ENCODE measurements around the gene CAB39L.
"Not testable (repeated sequence)": the region's sequence is repeated elsewhere in the genome, so short reads cannot be mapped to it uniquely, and the experiment has no call there.

Gene CAB39L

DNA sequence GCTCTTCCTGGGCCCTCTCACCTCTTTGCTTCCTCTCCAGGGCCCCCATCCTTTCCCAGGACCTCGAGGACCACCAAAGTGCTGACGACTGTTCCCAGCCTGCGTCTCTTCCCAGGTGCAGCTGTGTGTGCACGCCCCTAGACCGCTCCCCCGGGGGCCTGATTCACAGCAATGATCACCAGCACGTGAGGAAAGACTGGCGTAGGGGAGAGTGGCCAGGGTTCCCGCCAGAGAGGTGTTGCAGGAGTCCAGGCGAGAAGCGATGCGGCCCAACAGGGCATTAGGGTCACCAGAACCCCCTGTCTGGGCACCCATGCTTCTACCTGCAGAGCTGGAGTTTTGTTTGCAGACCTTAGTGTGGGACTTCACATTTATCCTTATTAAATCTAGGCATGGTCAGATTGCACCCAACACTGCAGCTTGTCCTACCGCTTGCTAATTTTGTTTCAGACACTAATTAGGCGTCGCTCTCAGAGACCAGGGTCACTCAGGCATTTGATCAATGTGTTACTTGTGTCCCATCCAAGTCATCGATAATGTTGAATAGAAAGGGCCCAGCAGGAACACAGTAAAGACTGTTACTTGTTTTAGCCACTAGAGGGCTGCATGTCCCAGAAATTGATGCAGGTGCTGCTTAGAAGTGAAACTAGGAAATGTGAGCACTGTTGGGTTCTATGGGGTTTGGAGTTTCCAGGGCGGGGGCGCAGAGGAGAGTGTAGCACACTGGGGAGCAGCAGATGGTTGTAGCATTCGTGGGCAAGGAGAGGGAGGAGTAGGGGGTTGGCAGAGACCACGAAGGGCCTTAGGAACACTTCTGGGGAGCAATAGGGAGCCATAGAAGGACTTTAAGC lies 142.9 kb downstream of the CAB39L start:
- H3K4me1 Mint-ChIP-seq (ENCODE audit: low read depth) = peaks cover 11% of the 10 kb centered on the region
- H3K9me3 Mint-ChIP-seq = no peaks in the 10 kb centered on the region
- H3K4me3 Mint-ChIP-seq = peak overlapping the region; percentile 65
- H3K27ac Mint-ChIP-seq = peak overlapping the region; percentile 84
- DNase-seq (ENCODE audit: low spot score) = peak; percentile 71
- H3K36me3 Mint-ChIP-seq (ENCODE audit: low read depth) = no peaks in the 10 kb centered on the region
- H3K27me3 Mint-ChIP-seq (ENCODE audit: low read depth) = no peaks in the 10 kb centered on the region

GRCh38 chr13:49300276-49300675 lies 143.6 kb downstream of the CAB39L start:
- H3K4me3 Mint-ChIP-seq = no peak overlapping the region
- no peaks in the 10 kb centered on the region for H3K36me3 Mint-ChIP-seq (ENCODE audit: low read depth)
- H3K27me3 Mint-ChIP-seq (ENCODE audit: low read depth) = no peaks in the 10 kb centered on the region
- H3K27ac Mint-ChIP-seq = no peak overlapping the region
- DNase-seq (ENCODE audit: low spot score) = no peak
- H3K9me3 Mint-ChIP-seq = no peaks in the 10 kb centered on the region
- H3K4me1 Mint-ChIP-seq (ENCODE audit: low read depth) = peaks cover 11% of the 10 kb centered on the region

- no peak for DNase-seq (ENCODE audit: low spot score)
- Mint-ChIP-seq H3K36me3 (ENCODE audit: low read depth) (no peaks in the 10 kb centered on the region), H3K27ac (no peak overlapping the region), H3K27me3 (ENCODE audit: low read depth) (no peaks in the 10 kb centered on the region), H3K4me1 (ENCODE audit: low read depth) (peaks cover 11% of the 10 kb centered on the region), H3K9me3 (no peaks in the 10 kb centered on the region), H3K4me3 (no peak overlapping the region)
Measured at GRCh38 chr13:49298903-49299605, 144.8 kb downstream of the CAB39L start.

GRCh38 chr13:49298416-49298815 lies 145.4 kb downstream of the CAB39L start:
- no peak for DNase-seq (ENCODE audit: low spot score)
- H3K4me1 Mint-ChIP-seq (ENCODE audit: low read depth) = peaks cover 11% of the 10 kb centered on the region
- H3K9me3 Mint-ChIP-seq = no peaks in the 10 kb centered on the region
- no peak overlapping the region for H3K4me3 Mint-ChIP-seq
- no peak overlapping the region for H3K27ac Mint-ChIP-seq
- H3K27me3 Mint-ChIP-seq (ENCODE audit: low read depth) = no peaks in the 10 kb centered on the region
- H3K36me3 Mint-ChIP-seq (ENCODE audit: low read depth) = no peaks in the 10 kb centered on the region

GRCh38 chr13:49297338-49297737 lies 146.5 kb downstream of the CAB39L start:
- no peaks in the 10 kb centered on the region for H3K36me3 Mint-ChIP-seq (ENCODE audit: low read depth)
- no peak for DNase-seq (ENCODE audit: low spot score)
- H3K27me3 Mint-ChIP-seq (ENCODE audit: low read depth) = no peaks in the 10 kb centered on the region
- peaks cover 16% of the 10 kb centered on the region for H3K4me1 Mint-ChIP-seq (ENCODE audit: low read depth)
- no peak overlapping the region for H3K27ac Mint-ChIP-seq
- no peak overlapping the region for H3K4me3 Mint-ChIP-seq
- H3K9me3 Mint-ChIP-seq = no peaks in the 10 kb centered on the region

DNA sequence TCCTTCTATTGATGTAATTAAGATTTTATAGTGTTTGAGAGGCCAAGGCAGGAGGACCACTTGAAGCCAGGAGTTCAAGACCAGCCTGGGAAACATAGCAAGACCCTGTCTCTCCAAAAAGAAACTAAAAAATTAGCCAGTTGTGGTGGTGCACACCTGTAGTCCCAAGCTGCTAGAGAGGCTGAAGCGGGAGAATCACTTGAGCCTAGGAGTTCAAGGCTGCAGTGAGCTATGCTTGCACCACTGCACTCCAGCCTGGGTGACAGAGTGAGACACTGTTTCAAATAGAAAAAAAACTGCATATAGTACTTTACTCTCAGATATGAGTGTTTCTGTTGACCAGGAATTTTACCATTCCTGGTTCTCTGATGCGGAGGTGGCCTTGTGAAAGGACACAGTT lies 147.2 kb downstream of the CAB39L start:
- Mint-ChIP-seq H3K9me3 (no peaks in the 10 kb centered on the region), H3K4me3 (no peak overlapping the region), H3K36me3 (ENCODE audit: low read depth) (no peaks in the 10 kb centered on the region), H3K27ac (no peak overlapping the region), H3K27me3 (ENCODE audit: low read depth) (no peaks in the 10 kb centered on the region), H3K4me1 (ENCODE audit: low read depth) (peaks cover 10% of the 10 kb centered on the region)
- DNase-seq (ENCODE audit: low spot score) = no peak

- Mint-ChIP-seq H3K27me3 (ENCODE audit: low read depth) (no peaks in the 10 kb centered on the region), H3K27ac (no peak overlapping the region)
Measured at GRCh38 chr13:49295244-49295643, 148.6 kb downstream of the CAB39L start.

GRCh38 chr13:49294723-49295122 lies 149.1 kb downstream of the CAB39L start:
- H3K36me3 Mint-ChIP-seq (ENCODE audit: low read depth); H3K4me3 Mint-ChIP-seq; DNase-seq (ENCODE audit: low spot score); H3K27me3 Mint-ChIP-seq (ENCODE audit: low read depth); H3K4me1 Mint-ChIP-seq (ENCODE audit: low read depth); H3K27ac Mint-ChIP-seq; H3K9me3 Mint-ChIP-seq: not testable (repeated sequence)

More at GRCh38 chr13:49295244-49295643, 148.6 kb downstream of the CAB39L start:
- H3K36me3 Mint-ChIP-seq (ENCODE audit: low read depth) = no peaks in the 10 kb centered on the region
- DNase-seq (ENCODE audit: low spot score) = no peak
- H3K4me3 Mint-ChIP-seq = no peak overlapping the region
- no peaks in the 10 kb centered on the region for H3K9me3 Mint-ChIP-seq
- peaks cover 4% of the 10 kb centered on the region for H3K4me1 Mint-ChIP-seq (ENCODE audit: low read depth)

GRCh38 chr13:49292742-49293486 lies 150.9 kb downstream of the CAB39L start:
- DNase-seq (ENCODE audit: low spot score) = no peak
- no peak overlapping the region for H3K4me3 Mint-ChIP-seq
- no peaks in the 10 kb centered on the region for H3K9me3 Mint-ChIP-seq
- no peaks in the 10 kb centered on the region for H3K27me3 Mint-ChIP-seq (ENCODE audit: low read depth)
- no peak overlapping the region for H3K27ac Mint-ChIP-seq
- peaks cover 4% of the 10 kb centered on the region for H3K4me1 Mint-ChIP-seq (ENCODE audit: low read depth)
- no peaks in the 10 kb centered on the region for H3K36me3 Mint-ChIP-seq (ENCODE audit: low read depth)

DNA sequence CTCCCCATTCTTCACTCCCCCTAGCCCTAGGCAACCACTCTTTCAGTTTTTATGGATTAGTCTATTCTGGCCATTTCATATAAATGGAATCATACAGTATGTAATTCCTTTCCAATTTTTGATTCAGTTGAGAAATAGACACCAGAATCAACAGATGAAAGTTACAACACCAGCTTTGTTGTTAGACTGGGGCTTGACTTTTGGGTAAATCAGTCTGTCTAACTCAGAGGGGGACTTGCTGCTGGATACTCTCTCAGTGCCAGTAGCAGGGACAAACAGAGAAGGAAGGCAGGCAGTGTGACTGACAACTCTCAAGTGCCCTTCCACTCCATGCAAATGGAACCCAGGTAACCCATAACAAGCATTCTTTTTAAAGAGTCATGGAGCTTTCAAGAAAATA lies 155.4 kb downstream of the CAB39L start:
- no peaks in the 10 kb centered on the region for H3K9me3 Mint-ChIP-seq
- no peak overlapping the region for H3K4me3 Mint-ChIP-seq
- no peak for DNase-seq (ENCODE audit: low spot score)
- H3K4me1 Mint-ChIP-seq (ENCODE audit: low read depth) = peaks cover 6% of the 10 kb centered on the region
- no peak overlapping the region for H3K27ac Mint-ChIP-seq
- no peaks in the 10 kb centered on the region for H3K27me3 Mint-ChIP-seq (ENCODE audit: low read depth)
- H3K36me3 Mint-ChIP-seq (ENCODE audit: low read depth) = peaks cover 3% of the 10 kb centered on the region

- Mint-ChIP-seq H3K27ac (no peak overlapping the region), H3K4me3 (no peak overlapping the region), H3K27me3 (ENCODE audit: low read depth) (no peaks in the 10 kb centered on the region), H3K36me3 (ENCODE audit: low read depth) (peaks cover 3% of the 10 kb centered on the region), H3K9me3 (no peaks in the 10 kb centered on the region), H3K4me1 (ENCODE audit: low read depth) (peaks cover 6% of the 10 kb centered on the region)
- DNase-seq (ENCODE audit: low spot score) = no peak
Measured at GRCh38 chr13:49287995-49288394, 155.9 kb downstream of the CAB39L start.

DNA sequence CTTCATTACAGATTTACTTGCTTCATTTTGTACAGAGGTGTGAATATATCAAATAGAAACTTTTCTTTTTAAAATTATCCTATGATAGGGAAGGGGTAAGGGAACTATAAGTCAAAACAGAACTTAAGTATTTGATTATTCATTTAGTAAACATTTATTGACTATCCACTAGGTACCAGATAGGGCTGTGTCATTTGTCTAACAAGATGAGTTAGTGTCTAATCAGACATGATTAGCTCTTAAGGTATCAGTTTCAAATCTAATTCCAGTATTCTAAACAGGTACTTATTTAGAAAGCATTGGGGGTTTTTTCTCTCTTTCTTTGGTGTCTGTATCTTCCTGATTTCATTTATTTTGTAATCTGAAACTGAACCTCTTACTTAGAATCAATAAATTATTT lies 164.0 kb downstream of the CAB39L start:
- Mint-ChIP-seq H3K4me3 (no peak overlapping the region), H3K27ac (no peak overlapping the region), H3K9me3 (no peaks in the 10 kb centered on the region), H3K36me3 (ENCODE audit: low read depth) (peaks cover 4% of the 10 kb centered on the region), H3K4me1 (ENCODE audit: low read depth) (peaks cover 2% of the 10 kb centered on the region), H3K27me3 (ENCODE audit: low read depth) (no peaks in the 10 kb centered on the region)
- DNase-seq (ENCODE audit: low spot score) = no peak

GRCh38 chr13:49279112-49279511 lies 164.8 kb downstream of the CAB39L start:
- Mint-ChIP-seq H3K36me3 (ENCODE audit: low read depth) (peaks cover 3% of the 10 kb centered on the region), H3K27me3 (ENCODE audit: low read depth) (no peaks in the 10 kb centered on the region), H3K27ac (no peak overlapping the region), H3K9me3 (no peaks in the 10 kb centered on the region), H3K4me3 (no peak overlapping the region), H3K4me1 (ENCODE audit: low read depth) (peaks cover 2% of the 10 kb centered on the region)
- no peak for DNase-seq (ENCODE audit: low spot score)

DNA sequence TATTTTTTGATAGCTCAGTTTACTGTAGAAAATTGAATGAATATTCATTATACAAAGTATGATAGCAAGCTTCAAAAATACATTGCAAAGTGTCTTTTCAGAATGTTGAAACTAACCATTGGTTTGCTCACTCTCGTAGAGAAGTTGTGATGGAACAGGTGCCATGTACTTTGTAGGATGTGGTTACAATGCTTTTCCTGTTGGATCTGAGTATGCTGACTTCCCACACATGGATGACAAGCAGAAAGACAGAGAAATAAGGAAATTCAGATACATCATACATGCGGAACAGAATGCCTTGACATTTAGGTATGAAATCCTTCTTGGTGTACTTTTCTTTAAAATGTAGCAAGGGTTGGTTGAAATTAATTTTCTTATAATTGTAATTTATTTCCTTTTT lies 165.7 kb downstream of the CAB39L start:
- no peak overlapping the region for H3K4me3 Mint-ChIP-seq
- no peak overlapping the region for H3K27ac Mint-ChIP-seq

More for the DNA sequence above, 165.7 kb downstream of the CAB39L start:
- DNase-seq (ENCODE audit: low spot score) = no peak
- Mint-ChIP-seq H3K36me3 (ENCODE audit: low read depth) (peaks cover 3% of the 10 kb centered on the region), H3K27me3 (ENCODE audit: low read depth) (no peaks in the 10 kb centered on the region), H3K4me1 (ENCODE audit: low read depth) (no peaks in the 10 kb centered on the region), H3K9me3 (no peaks in the 10 kb centered on the region)

Measured in T-helper 2 cell treated with Interferon-gamma antibody and Interleukin-4, amounts not matched to agents 5 μg/mL and 100 μg/mL, for 36 hours (primary cell).